Upper lobe of left lung (tissue), 6 donors: ENCODE data around the gene CXCL6. TPM values are rescaled to one million over a fixed set of nuclear protein-coding genes. Genes with fewer than 3 reads are reported as not detected.

Experiments
- ATAC-seq, 2 donors: fragments of 200-7000 bp; cut with Tn5 transposase; one replicate each; pipeline ENCODE4 v1.9.1; 2022; ENCODE audit warnings: mild to moderate bottlenecking in 2 of 2, moderate library complexity in 2 of 2; ENCODE audit not compliant: low FRiP score in 2 of 2
- DNase-seq, 2 donors: peaks; one replicate each; pipeline ENCODE4 v3.0.0-alpha.2; 2019 to 2020
- H3K27ac ChIP-seq, 4 donors: fragments of 200-600 bp; sonication (generic); one replicate each; pipeline ENCODE4 v1.5.1; 2016 to 2019
- H3K27me3 ChIP-seq, 4 donors: fragments of 200-600 bp; sonication (generic); one replicate each; pipeline ENCODE4 v1.5.1; 2017 to 2019
- H3K36me3 ChIP-seq, 4 donors: fragments of 200-600 bp; sonication (generic); one replicate each; pipeline ENCODE4 v1.5.1; 2016 to 2019
- H3K4me1 ChIP-seq, 4 donors: fragments of 200-600 bp; sonication (generic); one replicate each; pipeline ENCODE4 v1.5.1; 2018 to 2019
- H3K4me3 ChIP-seq, 4 donors: fragments of 200-600 bp; sonication (generic); one replicate each; pipeline ENCODE4 v1.5.1; 2017 to 2019; ENCODE audit warnings: mild to moderate bottlenecking in 2 of 4, moderate library complexity in 1 of 4
- H3K9me3 ChIP-seq, 4 donors: fragments of 200-600 bp; sonication (generic); one replicate each; pipeline ENCODE4 v1.5.1; 2018 to 2019
- EP300 ChIP-seq, 4 donors: sonication (generic); formaldehyde crosslinking; IDR thresholded peaks; one replicate each; pipeline ENCODE4 v1.5.1; 2017; ENCODE audit warnings: antibody characterized with exemption in 4 of 4, control low read depth in 2 of 4
- POLR2A ChIP-seq, 4 donors: fragments of 450-650 bp; IDR thresholded peaks; one replicate each; pipeline ENCODE4 v1.5.1; 2016 to 2017; ENCODE audit warnings: antibody characterized with exemption in 4 of 4, mild to moderate bottlenecking in 2 of 4
- POLR2AphosphoS5 ChIP-seq, 2 donors: sonication (generic); formaldehyde crosslinking; IDR thresholded peaks; one replicate each; pipeline ENCODE4 v1.5.1; 2017; ENCODE audit warnings: antibody characterized with exemption in 2 of 2
- WGBS, 2 donors: methylation state at CpG; one replicate each; pipeline ENCODE4 v1.1.5; 2017 to 2018; 5-methylcytosine and 5-hydroxymethylcytosine counted together
- total RNA-seq, 6 donors: library from RNA; depleted of rRNA in 4 of 6; stranded (reverse); fragments of >200 nt in 4 of 6; gene quantifications; one replicate each; pipeline versions ENCODE4 v1.1.0 to v1.2.1, GENCODE V29; 2016 to 2021
- TF ChIP-seq, protein P1 (sequence below), 6 experiments: fragments of 450-650 bp in 4 of 6; fragments of 200-600 bp in 2 of 6; sonication (generic) in 2 of 6; IDR thresholded peaks; one replicate each; pipeline ENCODE4 v1.5.1; 2016 to 2019; ENCODE audit warnings: antibody characterized with exemption in 6 of 6
- donor health status: DM: no; HTN: no; CAD: no; lungs with moderate emphysema.
- donor health status: DM: no; HTN: yes; CAD: no; lungs with severe emphysema.

The CXCL6 gene
- total RNA-seq, 6 donors from 2014 or later, result 0.29 to 19.7 (median 0.71) TPM; not detected in 1

DNA sequence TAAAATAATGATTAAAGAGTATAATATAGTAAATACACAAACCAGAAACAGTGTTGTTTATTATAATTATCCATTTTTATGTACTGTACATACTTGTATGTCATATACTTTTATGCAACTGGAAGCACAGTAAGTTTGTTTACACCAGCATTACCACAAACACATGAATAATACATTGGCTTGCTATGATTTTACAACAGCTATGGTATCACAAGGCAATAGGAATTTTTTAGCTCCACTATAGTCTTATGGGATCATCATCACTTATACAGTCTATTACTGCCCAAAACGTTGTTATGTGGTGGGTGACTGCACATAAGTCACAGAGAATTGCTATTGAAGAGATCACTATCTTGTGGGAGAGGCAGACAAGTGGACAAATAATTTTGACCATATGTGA, 14.8 kb downstream of the CXCL6 start:
- Histone ChIP-seq H3K27me3 (no peaks in the 10 kb centered on the region), H3K4me3 (no peak overlapping the region), H3K4me1 (peaks cover 0 to 8% (median 4%) of the 10 kb centered on the region in 4 donors), H3K9me3 (no peaks in the 10 kb centered on the region), H3K36me3 (no peaks in the 10 kb centered on the region), H3K27ac (no peak overlapping the region)
- DNase-seq, result no peak
- 62 to 80% methylated on average over 1 of the region's 1 CpG for WGBS, 2 donors
- TF ChIP-seq EP300 (IDR thresholded peaks at IDR 0.05), result no peak
- TF ChIP-seq POLR2AphosphoS5 (IDR thresholded peaks at IDR 0.05), result no peak
- no peak for TF ChIP-seq POLR2A (IDR thresholded peaks at IDR 0.05)
- TF ChIP-seq, protein P1, sequence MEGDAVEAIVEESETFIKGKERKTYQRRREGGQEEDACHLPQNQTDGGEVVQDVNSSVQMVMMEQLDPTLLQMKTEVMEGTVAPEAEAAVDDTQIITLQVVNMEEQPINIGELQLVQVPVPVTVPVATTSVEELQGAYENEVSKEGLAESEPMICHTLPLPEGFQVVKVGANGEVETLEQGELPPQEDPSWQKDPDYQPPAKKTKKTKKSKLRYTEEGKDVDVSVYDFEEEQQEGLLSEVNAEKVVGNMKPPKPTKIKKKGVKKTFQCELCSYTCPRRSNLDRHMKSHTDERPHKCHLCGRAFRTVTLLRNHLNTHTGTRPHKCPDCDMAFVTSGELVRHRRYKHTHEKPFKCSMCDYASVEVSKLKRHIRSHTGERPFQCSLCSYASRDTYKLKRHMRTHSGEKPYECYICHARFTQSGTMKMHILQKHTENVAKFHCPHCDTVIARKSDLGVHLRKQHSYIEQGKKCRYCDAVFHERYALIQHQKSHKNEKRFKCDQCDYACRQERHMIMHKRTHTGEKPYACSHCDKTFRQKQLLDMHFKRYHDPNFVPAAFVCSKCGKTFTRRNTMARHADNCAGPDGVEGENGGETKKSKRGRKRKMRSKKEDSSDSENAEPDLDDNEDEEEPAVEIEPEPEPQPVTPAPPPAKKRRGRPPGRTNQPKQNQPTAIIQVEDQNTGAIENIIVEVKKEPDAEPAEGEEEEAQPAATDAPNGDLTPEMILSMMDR (IDR thresholded peaks at IDR 0.05), result no peak
- no peak for ATAC-seq

DNA sequence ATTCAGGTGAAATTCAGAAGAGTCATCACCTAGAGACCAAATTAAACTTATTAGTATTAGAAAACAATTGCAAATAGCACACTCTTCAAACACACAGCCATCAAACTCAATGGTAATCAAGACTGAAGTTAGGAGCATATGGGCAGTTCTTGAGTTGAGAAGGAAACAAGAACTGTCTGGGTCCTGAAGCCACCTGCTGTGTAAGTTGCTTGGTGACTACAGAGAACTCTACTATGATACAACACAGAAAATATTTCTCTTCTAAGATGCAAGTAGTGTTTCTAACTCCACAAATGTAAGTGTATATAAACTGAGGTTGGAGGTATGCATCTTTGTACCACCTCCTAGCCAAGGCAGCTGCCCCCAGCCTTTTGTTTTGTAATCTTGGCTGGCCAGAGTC, 16.3 kb downstream of the CXCL6 start:
- Histone ChIP-seq H3K27me3 (no peaks in the 10 kb centered on the region), H3K4me1 (peaks cover 0 to 8% (median 4%) of the 10 kb centered on the region in 4 donors), H3K9me3 (no peaks in the 10 kb centered on the region), H3K4me3 (no peak overlapping the region), H3K27ac (no peak overlapping the region), H3K36me3 (no peaks in the 10 kb centered on the region)
- DNase-seq (no peak), ATAC-seq (no peak)
- no peak for TF ChIP-seq EP300 (IDR thresholded peaks at IDR 0.05)
- TF ChIP-seq, protein P1 (IDR thresholded peaks at IDR 0.05), result no peak

DNA sequence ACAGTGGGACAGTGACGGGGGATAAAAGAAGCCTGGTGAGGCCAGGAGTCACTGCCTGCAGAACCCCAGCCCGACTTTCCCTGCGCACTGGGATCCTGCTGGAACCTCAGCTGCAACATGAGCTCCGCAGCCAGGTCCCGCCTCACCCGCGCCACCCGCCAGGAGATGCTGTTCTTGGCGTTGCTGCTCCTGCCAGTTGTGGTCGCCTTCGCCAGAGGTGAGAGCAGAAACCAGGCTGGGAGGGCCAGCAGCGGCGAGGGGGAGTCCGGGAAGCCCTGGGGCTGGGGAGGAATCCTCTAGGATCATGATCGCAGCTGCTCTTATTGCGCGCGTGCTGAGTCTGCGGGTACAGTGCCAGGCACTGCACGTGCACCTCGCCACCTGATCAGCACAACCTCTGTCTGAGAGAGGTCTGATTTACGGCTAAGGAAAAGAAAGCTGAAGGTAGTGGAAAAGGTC, 16.8 kb downstream of the CXCL6 start, which contains the start of gene PF4V1:
PF4V1 (plus strand) TSS at position 51 of the 459 bp plus-strand sequence; CDS start at position 118, 67 bp downstream.
- DNase-seq (peak; percentile 31 to 85), ATAC-seq (peak; percentile 39 to 65)
- TF ChIP-seq POLR2A (IDR thresholded peaks at IDR 0.05), result no peak
- TF ChIP-seq, protein P1 (IDR thresholded peaks at IDR 0.05), result peak in 2 of 6 experiments; percentile 11 to 14
- Histone ChIP-seq H3K27me3 (no peaks in the 10 kb centered on the region), H3K4me1 (peaks cover 0 to 8% (median 4%) of the 10 kb centered on the region in 4 donors), H3K36me3 (no peaks in the 10 kb centered on the region), H3K9me3 (no peaks in the 10 kb centered on the region), H3K27ac (no peak within 1 kb of the TSS), H3K4me3 (peak within 1 kb of the TSS in 1 of 4 donors; percentile 21)
- WGBS, 2 donors, result 25 to 40% methylated on average over 1 to 22 of the region's 22 CpGs

DNA sequence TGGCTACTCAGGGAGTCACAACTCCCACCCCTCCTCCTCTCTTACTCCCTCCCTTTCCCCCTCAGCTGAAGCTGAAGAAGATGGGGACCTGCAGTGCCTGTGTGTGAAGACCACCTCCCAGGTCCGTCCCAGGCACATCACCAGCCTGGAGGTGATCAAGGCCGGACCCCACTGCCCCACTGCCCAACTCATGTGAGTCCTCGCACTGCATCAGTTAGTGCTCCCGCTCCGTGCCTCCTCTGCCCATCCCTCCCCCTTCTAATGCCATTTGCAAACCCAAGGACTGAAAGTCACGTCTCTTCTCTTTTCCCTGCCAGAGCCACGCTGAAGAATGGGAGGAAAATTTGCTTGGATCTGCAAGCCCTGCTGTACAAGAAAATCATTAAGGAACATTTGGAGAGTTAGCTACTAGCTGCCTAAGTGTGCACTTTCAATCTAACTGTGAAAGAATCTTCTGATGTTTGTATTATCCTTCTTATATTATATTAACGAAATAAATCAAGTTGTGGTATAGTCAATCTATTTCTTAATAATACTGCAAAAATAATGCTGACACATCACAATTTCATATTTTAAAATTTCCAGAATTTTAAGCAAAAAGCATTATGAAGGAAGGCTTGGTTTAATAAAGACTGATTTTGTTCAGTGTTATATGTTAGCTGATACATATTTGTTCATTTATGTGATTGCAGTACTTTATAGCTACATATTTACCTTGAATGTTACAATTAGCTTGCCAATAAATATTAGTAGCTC, 17.4 kb downstream of the CXCL6 start:
- Histone ChIP-seq H3K36me3 (no peaks in the 10 kb centered on the region), H3K27me3 (no peaks in the 10 kb centered on the region), H3K27ac (no peak overlapping the region), H3K4me1 (peaks cover 0 to 8% (median 4%) of the 10 kb centered on the region in 4 donors), H3K4me3 (peak overlapping the region in 1 of 4 donors; percentile 21), H3K9me3 (no peaks in the 10 kb centered on the region)
- 38 to 45% methylated on average over 8 of the region's 8 CpGs for WGBS, 2 donors
- TF ChIP-seq EP300 (IDR thresholded peaks at IDR 0.05), result no peak
- TF ChIP-seq POLR2AphosphoS5 (IDR thresholded peaks at IDR 0.05), result no peak
- no peak for TF ChIP-seq POLR2A (IDR thresholded peaks at IDR 0.05)
- TF ChIP-seq, protein P1 (IDR thresholded peaks at IDR 0.05), result no peak
- ATAC-seq (peak in 1 of 2 donors; percentile 60), DNase-seq (no peak)

DNA sequence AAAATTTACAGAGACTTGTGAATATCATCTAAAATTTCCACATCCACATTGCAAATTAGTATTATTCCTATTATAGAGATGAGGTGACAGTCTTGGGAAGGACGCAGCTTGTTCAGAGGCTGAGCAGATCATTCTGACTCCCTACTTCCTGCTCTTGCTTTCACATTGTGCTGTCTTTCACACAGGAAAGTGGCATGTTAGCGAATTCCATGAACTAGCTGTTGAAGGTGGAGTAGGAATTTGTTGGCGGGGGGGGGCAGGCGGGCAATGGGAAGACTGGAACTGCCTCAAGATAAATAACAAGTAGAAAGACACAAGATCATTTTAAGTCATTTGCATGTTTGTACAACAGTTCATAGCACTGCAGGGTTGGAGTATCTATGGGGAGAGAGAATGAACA, 18.9 kb downstream of the CXCL6 start:
- H3K27ac ChIP-seq, result no peak overlapping the region
- no peak for DNase-seq
- 45 to 52% methylated on average over 4 of the region's 4 CpGs for WGBS, 2 donors
- no peak overlapping the region for H3K4me3 ChIP-seq
- ATAC-seq, result no peak
- no peaks in the 10 kb centered on the region for H3K27me3 ChIP-seq
- no peaks in the 10 kb centered on the region for H3K36me3 ChIP-seq
- TF ChIP-seq POLR2A (IDR thresholded peaks at IDR 0.05), result no peak
- no peak for TF ChIP-seq EP300 (IDR thresholded peaks at IDR 0.05)
- no peak for TF ChIP-seq POLR2AphosphoS5 (IDR thresholded peaks at IDR 0.05)
- TF ChIP-seq, protein P1 (IDR thresholded peaks at IDR 0.05), result no peak
- H3K9me3 ChIP-seq, result no peaks in the 10 kb centered on the region
- peaks cover 0 to 11% (median 7%) of the 10 kb centered on the region in 4 donors for H3K4me1 ChIP-seq
